ENCODE measurements around the gene ACOT11. TPM values are rescaled to one million over a fixed set of nuclear protein-coding genes. Genes with fewer than 3 reads are reported as not detected.

Gene ACOT11
- total RNA-seq, 1 experiment from 2014 or later, result 4.2 TPM

DNA sequence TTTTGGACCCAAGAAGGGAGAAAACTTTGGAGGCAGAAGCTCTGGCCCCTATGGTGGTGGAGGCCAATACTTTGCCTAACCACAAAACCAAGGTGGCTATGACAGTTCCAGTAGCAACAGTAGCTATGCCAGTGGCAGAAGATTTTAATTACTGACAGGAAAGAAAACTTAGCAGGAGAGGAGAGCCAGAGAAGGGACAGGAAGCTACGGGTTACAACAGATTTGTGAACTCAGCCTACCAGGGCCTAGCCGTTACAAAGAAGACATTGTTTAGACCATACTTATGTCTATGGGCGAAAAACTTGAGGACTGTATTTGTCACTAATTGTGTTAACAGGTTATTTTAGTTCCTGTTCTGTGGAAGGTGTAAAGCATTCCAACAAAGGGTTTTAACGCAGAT is 10.4 kb upstream of the ACOT11 start (continued):
- TF ChIP-seq, protein P1, sequence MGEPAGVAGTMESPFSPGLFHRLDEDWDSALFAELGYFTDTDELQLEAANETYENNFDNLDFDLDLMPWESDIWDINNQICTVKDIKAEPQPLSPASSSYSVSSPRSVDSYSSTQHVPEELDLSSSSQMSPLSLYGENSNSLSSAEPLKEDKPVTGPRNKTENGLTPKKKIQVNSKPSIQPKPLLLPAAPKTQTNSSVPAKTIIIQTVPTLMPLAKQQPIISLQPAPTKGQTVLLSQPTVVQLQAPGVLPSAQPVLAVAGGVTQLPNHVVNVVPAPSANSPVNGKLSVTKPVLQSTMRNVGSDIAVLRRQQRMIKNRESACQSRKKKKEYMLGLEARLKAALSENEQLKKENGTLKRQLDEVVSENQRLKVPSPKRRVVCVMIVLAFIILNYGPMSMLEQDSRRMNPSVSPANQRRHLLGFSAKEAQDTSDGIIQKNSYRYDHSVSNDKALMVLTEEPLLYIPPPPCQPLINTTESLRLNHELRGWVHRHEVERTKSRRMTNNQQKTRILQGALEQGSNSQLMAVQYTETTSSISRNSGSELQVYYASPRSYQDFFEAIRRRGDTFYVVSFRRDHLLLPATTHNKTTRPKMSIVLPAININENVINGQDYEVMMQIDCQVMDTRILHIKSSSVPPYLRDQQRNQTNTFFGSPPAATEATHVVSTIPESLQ (CRISPR knock-in tag; IDR thresholded peaks at IDR 0.05), result no peak
- TF ChIP-seq PRRX2 (CRISPR knock-in tag; IDR thresholded peaks at IDR 0.05), result no peak
- no peak for TF ChIP-seq NR2C2 (CRISPR knock-in tag; IDR thresholded peaks at IDR 0.05)
- TF ChIP-seq, protein P2, sequence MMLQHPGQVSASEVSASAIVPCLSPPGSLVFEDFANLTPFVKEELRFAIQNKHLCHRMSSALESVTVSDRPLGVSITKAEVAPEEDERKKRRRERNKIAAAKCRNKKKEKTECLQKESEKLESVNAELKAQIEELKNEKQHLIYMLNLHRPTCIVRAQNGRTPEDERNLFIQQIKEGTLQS (CRISPR knock-in tag; conservative IDR thresholded peaks at IDR 0.05), result no peak

DNA sequence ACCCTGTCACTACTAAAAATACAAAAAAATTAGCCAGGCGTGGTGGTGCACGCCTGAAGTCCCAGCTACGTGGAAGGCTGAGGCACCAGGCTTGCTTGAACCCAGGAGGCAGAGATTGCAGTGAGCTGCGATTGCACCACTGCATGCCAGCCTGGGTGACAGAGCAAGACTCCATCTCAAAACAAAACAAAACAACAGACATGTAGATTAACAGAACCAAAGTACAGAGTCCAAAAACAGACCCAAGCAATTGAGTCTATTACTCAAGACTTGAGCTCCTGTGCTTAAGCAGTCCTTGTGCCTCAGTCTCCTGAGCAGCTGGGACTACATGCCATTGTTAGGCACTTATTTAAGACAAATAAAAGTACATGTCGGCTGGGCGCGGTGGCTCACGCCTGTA is 9.5 kb upstream of the ACOT11 start:
- no peak overlapping the region for H3K27ac Mint-ChIP-seq
- no peak overlapping the region for H3K4me3 Mint-ChIP-seq
- H3K36me3 Mint-ChIP-seq, result no peaks in the 10 kb centered on the region
- H3K4me1 Mint-ChIP-seq, result peaks cover 26% of the 10 kb centered on the region
- CTCF ChIA-PET, result interaction anchor here (0.7 to 1.0 kb wide), 2 partner anchors 19 to 277 kb away, joined by 3 to 4 read pairs; no protein-coding TSS in a partner anchor
- POLR2A ChIA-PET, result no interaction called here
- TF ChIP-seq, protein P2 (CRISPR knock-in tag; conservative IDR thresholded peaks at IDR 0.05), result no peak
- no peak for TF ChIP-seq NR3C1 (CRISPR knock-in tag; conservative IDR thresholded peaks at IDR 0.05; ENCODE audit: low read depth)
- no peak for TF ChIP-seq OVOL2 (CRISPR knock-in tag; IDR thresholded peaks at IDR 0.05; ENCODE audit: borderline replicate concordance)
- TF ChIP-seq SOX15 (CRISPR knock-in tag; IDR thresholded peaks at IDR 0.05), result no peak
- TF ChIP-seq ZNF232 (CRISPR knock-in tag; IDR thresholded peaks at IDR 0.05), result no peak
- no peak for TF ChIP-seq EMX1 (CRISPR knock-in tag; IDR thresholded peaks at IDR 0.05)
- TF ChIP-seq NFE2L1 (CRISPR knock-in tag; IDR thresholded peaks at IDR 0.05), result no peak
- no peak for TF ChIP-seq RELA (CRISPR knock-in tag; IDR thresholded peaks at IDR 0.05; ENCODE audit: borderline replicate concordance)
- no peak for TF ChIP-seq TEAD4 (CRISPR knock-in tag; IDR thresholded peaks at IDR 0.05)
- TF ChIP-seq HMGA2 (CRISPR knock-in tag; IDR thresholded peaks at IDR 0.05), result no peak
- TF ChIP-seq ZNF138 (CRISPR knock-in tag; conservative IDR thresholded peaks at IDR 0.05), result no peak
- TF ChIP-seq CBFB (CRISPR knock-in tag; IDR thresholded peaks at IDR 0.05; ENCODE audit: low read depth), result no peak
- DNase-seq (ENCODE audit: low spot score) (no peak), ATAC-seq (no peak)
- no peaks in the 10 kb centered on the region; the same call in 1 of the 2 replicates for H3K9me3 Mint-ChIP-seq
- peaks cover 11% of the 10 kb centered on the region; the same call in 1 of the 2 replicates for H3K27me3 Mint-ChIP-seq (ENCODE audit: low read depth)

DNA sequence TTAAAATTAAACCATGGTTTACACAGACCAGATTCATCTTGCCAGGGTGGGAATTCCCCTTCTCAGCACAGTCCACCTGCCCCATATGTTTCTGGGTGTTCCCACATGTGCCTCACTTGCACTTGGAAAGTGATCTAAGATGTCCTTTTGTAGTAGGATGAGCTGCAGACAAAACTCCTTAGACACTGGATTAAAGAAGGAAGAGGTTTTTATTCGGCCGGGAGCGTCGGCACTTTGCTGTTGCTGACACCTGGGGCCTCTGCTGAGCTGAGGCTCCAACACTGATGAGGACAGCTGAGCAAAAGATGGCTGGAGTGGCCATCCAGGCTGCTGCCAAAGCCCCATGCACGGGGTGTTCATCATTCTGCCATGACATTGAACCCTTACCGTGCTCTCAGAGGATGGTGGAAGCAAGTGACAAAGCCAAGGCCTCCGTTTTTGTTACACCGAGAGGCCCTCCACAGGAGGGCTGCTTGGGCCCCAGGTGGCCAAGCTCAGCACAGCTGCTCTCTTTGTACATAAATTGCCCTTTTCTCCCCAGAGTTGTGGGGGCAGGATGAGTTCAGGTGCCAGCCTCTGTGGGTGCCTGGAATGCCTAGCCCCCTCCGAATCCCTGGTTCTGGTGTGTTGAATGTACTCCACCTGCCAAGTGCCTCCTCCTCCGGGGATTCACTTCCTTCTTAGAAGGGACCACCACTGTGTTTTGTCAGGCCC is 7.3 kb upstream of the ACOT11 start:
- CTCF ChIA-PET, result interaction anchor here (1.5 to 2.7 kb wide), 2 partner anchors 41 to 228 kb away, joined by 3 to 13 read pairs; no protein-coding TSS in a partner anchor
- POLR2A ChIA-PET, result no interaction called here
- H3K9me3 Mint-ChIP-seq, result no peaks in the 10 kb centered on the region; the same call in 1 of the 2 replicates
- ATAC-seq (no peak), DNase-seq (ENCODE audit: low spot score) (no peak)
- H3K27me3 Mint-ChIP-seq (ENCODE audit: low read depth), result peaks cover 11% of the 10 kb centered on the region; the same call in 1 of the 2 replicates
- H3K36me3 Mint-ChIP-seq, result no peaks in the 10 kb centered on the region
- no peak overlapping the region for H3K27ac Mint-ChIP-seq
- H3K4me1 Mint-ChIP-seq, result peaks cover 29% of the 10 kb centered on the region
- TF ChIP-seq ZNF423 (CRISPR knock-in tag; IDR thresholded peaks at IDR 0.05) (peak; percentile 92), ZNF317 (CRISPR knock-in tag; IDR thresholded peaks at IDR 0.05; ENCODE audit: borderline replicate concordance, low read depth) (peak; percentile 80), KAT7 (CRISPR knock-in tag; IDR thresholded peaks at IDR 0.05; ENCODE audit: borderline replicate concordance) (no peak), TCF7 (CRISPR knock-in tag; IDR thresholded peaks at IDR 0.05; ENCODE audit: low read depth) (no peak), NFYB (CRISPR knock-in tag; conservative IDR thresholded peaks at IDR 0.05; ENCODE audit: low read depth) (no peak), FOXK1 (CRISPR knock-in tag; IDR thresholded peaks at IDR 0.05) (no peak)
- peak overlapping the region; percentile 36 for H3K4me3 Mint-ChIP-seq
